Brain microvascular endothelial cell (primary cell): Measurements from ENCODE around the gene FGD5.

Experiments used
- DNase-seq: peaks from one replicate; pipeline ENCODE4 v3.0.0-alpha.2; 2020
- H3K27ac ChIP-seq: fragments of 250-450 bp; sonication (Bioruptor Pico); 2 replicates; pipeline ENCODE4 v1.5.1; 2020; ENCODE audit warnings: mild to moderate bottlenecking, moderate library complexity
- H3K27me3 ChIP-seq: fragments of 250-450 bp; sonication (Bioruptor Pico); replicated peaks from 2 replicates; pipeline ENCODE4 v1.5.1; 2020; ENCODE audit warnings: mild to moderate bottlenecking
- H3K36me3 ChIP-seq: fragments of 250-450 bp; sonication (Bioruptor Pico); replicated peaks from 2 replicates; pipeline ENCODE4 v1.5.1; 2020; ENCODE audit warnings: mild to moderate bottlenecking
- H3K4me3 ChIP-seq: 2 replicates; pipeline ENCODE4 v1.5.1; 2011; ENCODE audit warnings: low read depth, mild to moderate bottlenecking, control low read depth, low read length, moderate library complexity
- CTCF ChIP-seq: IDR thresholded peaks from 2 replicates; pipeline ENCODE4 v1.5.1; 2011; ENCODE audit warnings: low read depth, mild to moderate bottlenecking, moderate library complexity, low read length, control low read depth, inconsistent platforms; ENCODE audit errors: missing control alignments
- in situ Hi-C: cut with HindIII; loops from 2 replicates; pipeline ENCODE4 v1.10.0; 2017; ENCODE audit warnings: low sequenced_read_pairs, low pct_ligation_motif_present

Gene FGD5

GRCh38 chr3:14772533-14773138 lies 46.1 kb upstream of the FGD5 start:
- in situ Hi-C loops, result no loop called here
- Histone ChIP-seq H3K27ac (no peak overlapping the region), H3K4me3 (no peak overlapping the region), H3K27me3 (no peaks in the 10 kb centered on the region), H3K36me3 (no peaks in the 10 kb centered on the region)
- no peak for DNase-seq
- TF ChIP-seq CTCF, result no peak

- Histone ChIP-seq H3K4me3 (no peak overlapping the region), H3K27me3 (no peaks in the 10 kb centered on the region), H3K27ac (no peak overlapping the region), H3K36me3 (no peaks in the 10 kb centered on the region)
- no peak for TF ChIP-seq CTCF
- DNase-seq, result no peak
- in situ Hi-C loops, result no loop called here
Measured at GRCh38 chr3:14773281-14773680, 45.5 kb upstream of the FGD5 start.

GRCh38 chr3:14773691-14774128 lies 45.1 kb upstream of the FGD5 start:
- in situ Hi-C loops, result no loop called here

GRCh38 chr3:14774431-14774830 lies 44.3 kb upstream of the FGD5 start:
- DNase-seq, result no peak
- H3K4me3 ChIP-seq, result no peak overlapping the region
- no peak overlapping the region for H3K27ac ChIP-seq
- H3K27me3 ChIP-seq, result no peaks in the 10 kb centered on the region
- H3K36me3 ChIP-seq, result no peaks in the 10 kb centered on the region
- TF ChIP-seq CTCF, result no peak
- in situ Hi-C loops, result no loop called here

More at GRCh38 chr3:14773691-14774128, 45.1 kb upstream of the FGD5 start:
- Histone ChIP-seq H3K36me3 (no peaks in the 10 kb centered on the region), H3K27me3 (no peaks in the 10 kb centered on the region), H3K4me3 (no peak overlapping the region), H3K27ac (no peak overlapping the region)
- no peak for TF ChIP-seq CTCF
- no peak for DNase-seq

- no peaks in the 10 kb centered on the region for H3K27me3 ChIP-seq
- in situ Hi-C loops, result no loop called here
Measured at GRCh38 chr3:14775011-14775410, 43.8 kb upstream of the FGD5 start.

More at GRCh38 chr3:14775011-14775410, 43.8 kb upstream of the FGD5 start:
- no peak for DNase-seq
- H3K36me3 ChIP-seq, result no peaks in the 10 kb centered on the region
- H3K27ac ChIP-seq, result no peak overlapping the region
- H3K4me3 ChIP-seq, result no peak overlapping the region
- TF ChIP-seq CTCF, result no peak
